Panc1 (cell line): ENCODE measurements around the gene CGB2. TPM values are rescaled to one million over a fixed set of nuclear protein-coding genes. Genes with fewer than 3 reads are reported as not detected.

Experiments
- ATAC-seq: fragments of 200-7000 bp; cut with Tn5 transposase; 2 replicates; pipeline ENCODE4 v1.9.1; 2020; ENCODE audit warnings: mild to moderate bottlenecking, moderate library complexity
- BruUV-seq: library from RNA; stranded (reverse); fragments of 400-500 nt; replicated peaks from 2 replicates; lab custom pipeline; 2021; lab: Mats Ljungman, UMichigan
- CTCF ChIA-PET: fragments of 300-600 bp; sonication (Branson Sonifier 250); formaldehyde crosslinking; loops from one replicate; lab custom pipeline; 2022; ENCODE audit warnings: antibody characterized with exemption; lab: Charles Lee
- POLR2A ChIA-PET: fragments of 300-600 bp; sonication (Branson Sonifier 250); formaldehyde crosslinking; loops from one replicate; lab custom pipeline; 2022; ENCODE audit warnings: antibody characterized with exemption; lab: Charles Lee
- DNase-seq: peaks from one replicate; pipeline ENCODE4 v3.0.0-alpha.2; 2010; ENCODE audit warnings: low read depth, low spot score
- H3K27ac ChIP-seq: 2 replicates; pipeline ENCODE4 v1.5.1; 2011; ENCODE audit warnings: mild to moderate bottlenecking, low read length, inconsistent platforms
- H3K27me3 ChIP-seq: fragments of 200-500 bp; sonication (Bioruptor generic); 2 replicates; pipeline ENCODE4 v1.6.0; 2014; ENCODE audit warnings: low read length, inconsistent platforms; ENCODE audit not compliant: control insufficient read depth, insufficient read depth
- H3K36me3 ChIP-seq: fragments of 200-500 bp; sonication (Bioruptor generic); 2 replicates; pipeline ENCODE4 v1.5.1; 2014; ENCODE audit warnings: inconsistent platforms, mild to moderate bottlenecking, low read length, moderate library complexity; ENCODE audit not compliant: control insufficient read depth, insufficient read depth
- H3K4me1 ChIP-seq: 2 replicates; pipeline ENCODE4 v1.5.1; 2011; ENCODE audit warnings: inconsistent platforms, mild to moderate bottlenecking, low read length, moderate library complexity; ENCODE audit not compliant: control insufficient read depth, insufficient read depth
- H3K4me3 ChIP-seq, 2 experiments: 2 replicates each; pipeline ENCODE4 v1.5.1; 2011 to 2012; ENCODE audit warnings: low read depth in 2 of 2, low read length in 2 of 2, mild to moderate bottlenecking in 2 of 2, inconsistent platforms in 1 of 2, moderate library complexity in 1 of 2
- H3K9me3 ChIP-seq: fragments of 200-500 bp; sonication (Bioruptor generic); 2 replicates; pipeline ENCODE4 v1.5.1; 2014; ENCODE audit warnings: low read depth, mild to moderate bottlenecking, inconsistent platforms, low read length, moderate library complexity; ENCODE audit not compliant: control insufficient read depth, insufficient read depth
- POLR2AphosphoS5 ChIP-seq: IDR thresholded peaks from 2 replicates; pipeline ENCODE4 v1.6.1; 2012; ENCODE audit warnings: mild to moderate bottlenecking, low read depth, low read length, moderate library complexity
- SIN3A ChIP-seq: IDR thresholded peaks from 2 replicates; pipeline ENCODE4 v1.6.1; 2012; ENCODE audit warnings: low read depth, mild to moderate bottlenecking, low read length, moderate library complexity, borderline replicate concordance; ENCODE audit not compliant: insufficient read depth
- TCF7L2 ChIP-seq: IDR thresholded peaks from 2 replicates; pipeline ENCODE4 v1.6.1; 2011; ENCODE audit warnings: mild to moderate bottlenecking, low read depth, low read length, inconsistent platforms
- in situ Hi-C: cut with HindIII; loops from 2 replicates; pipeline ENCODE4 v1.10.0; 2016; ENCODE audit warnings: low sequenced_read_pairs, low pct_unique_long_range_greater_than_20kb
- intact Hi-C: fragments of 100-400 bp; cut with micrococcal nuclease; formaldehyde crosslinking; loops from one replicate; pipeline ENCODE4 v1.10.0; 2022; ENCODE audit not compliant: unreplicated experiment
- total RNA-seq: library from RNA; stranded (reverse); gene quantifications from one replicate; pipeline ENCODE4 v1.2.1, GENCODE V29; 2021; ENCODE audit not compliant: unreplicated experiment
- TF ChIP-seq, protein P1 (sequence below): fragments of 450-650 bp; IDR thresholded peaks from 2 replicates; pipeline ENCODE4 v1.5.1; 2017; ENCODE audit warnings: mild to moderate bottlenecking
- TF ChIP-seq, protein P2 (sequence below), 2 experiments: IDR thresholded peaks; 2 replicates each; pipeline ENCODE4 v1.6.1; 2011 to 2012; ENCODE audit warnings: low read depth in 2 of 2, control low read depth in 1 of 2, low read length in 1 of 2, mild to moderate bottlenecking in 1 of 2, moderate library complexity in 1 of 2; ENCODE audit not compliant: insufficient read depth in 1 of 2

Gene CGB2
- total RNA-seq, 1 experiment from 2014 or later: not detected

DNA sequence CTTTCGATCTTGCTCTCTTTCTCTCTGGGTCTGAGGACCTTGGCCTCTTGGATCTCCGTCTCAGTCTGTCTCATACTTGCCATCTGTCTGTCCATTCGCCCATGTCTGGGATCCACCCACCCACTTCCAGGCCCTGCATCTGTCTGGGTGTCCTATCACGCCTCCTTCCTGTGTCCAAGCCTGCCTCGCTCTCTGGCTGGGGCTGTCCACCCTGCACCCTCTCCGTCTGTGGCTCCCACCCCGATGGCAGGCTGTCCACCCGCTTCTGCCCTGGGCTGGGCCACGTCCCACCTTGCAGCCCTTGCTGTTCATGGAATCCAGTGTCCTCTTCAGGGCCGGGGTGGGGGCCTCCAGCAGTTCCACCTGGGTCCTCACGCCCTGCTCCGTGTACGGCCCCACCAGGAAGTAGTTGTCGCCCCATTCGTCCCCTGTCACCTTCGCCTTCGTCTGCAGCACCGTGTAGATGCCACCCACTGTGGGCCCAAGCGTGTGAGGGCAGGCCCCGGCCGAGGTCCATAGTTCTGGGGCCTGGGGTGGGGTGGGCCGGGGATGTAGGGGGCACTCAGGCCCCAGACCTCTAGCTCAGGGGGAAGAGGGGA, 40.6 kb upstream of the CGB2 start:
- Histone ChIP-seq H3K9me3 (no peaks in the 10 kb centered on the region), H3K36me3 (peaks cover 8% of the 10 kb centered on the region; the same call in 1 of the 2 replicates), H3K4me1 (no peaks in the 10 kb centered on the region), H3K27me3 (no peaks in the 10 kb centered on the region), H3K4me3 (no peak overlapping the region), H3K27ac (no peak overlapping the region)
- ChIA-PET POLR2A (no interaction called here), CTCF (no interaction called here)
- no peak for DNase-seq
- in situ Hi-C loops (no loop called here), intact Hi-C loops (no loop called here)
- no peak for ATAC-seq
- no peak for TF ChIP-seq SIN3A
- TF ChIP-seq POLR2AphosphoS5: no peak
- TF ChIP-seq, protein P1, sequence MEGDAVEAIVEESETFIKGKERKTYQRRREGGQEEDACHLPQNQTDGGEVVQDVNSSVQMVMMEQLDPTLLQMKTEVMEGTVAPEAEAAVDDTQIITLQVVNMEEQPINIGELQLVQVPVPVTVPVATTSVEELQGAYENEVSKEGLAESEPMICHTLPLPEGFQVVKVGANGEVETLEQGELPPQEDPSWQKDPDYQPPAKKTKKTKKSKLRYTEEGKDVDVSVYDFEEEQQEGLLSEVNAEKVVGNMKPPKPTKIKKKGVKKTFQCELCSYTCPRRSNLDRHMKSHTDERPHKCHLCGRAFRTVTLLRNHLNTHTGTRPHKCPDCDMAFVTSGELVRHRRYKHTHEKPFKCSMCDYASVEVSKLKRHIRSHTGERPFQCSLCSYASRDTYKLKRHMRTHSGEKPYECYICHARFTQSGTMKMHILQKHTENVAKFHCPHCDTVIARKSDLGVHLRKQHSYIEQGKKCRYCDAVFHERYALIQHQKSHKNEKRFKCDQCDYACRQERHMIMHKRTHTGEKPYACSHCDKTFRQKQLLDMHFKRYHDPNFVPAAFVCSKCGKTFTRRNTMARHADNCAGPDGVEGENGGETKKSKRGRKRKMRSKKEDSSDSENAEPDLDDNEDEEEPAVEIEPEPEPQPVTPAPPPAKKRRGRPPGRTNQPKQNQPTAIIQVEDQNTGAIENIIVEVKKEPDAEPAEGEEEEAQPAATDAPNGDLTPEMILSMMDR: no peak
- TF ChIP-seq, protein P2, sequence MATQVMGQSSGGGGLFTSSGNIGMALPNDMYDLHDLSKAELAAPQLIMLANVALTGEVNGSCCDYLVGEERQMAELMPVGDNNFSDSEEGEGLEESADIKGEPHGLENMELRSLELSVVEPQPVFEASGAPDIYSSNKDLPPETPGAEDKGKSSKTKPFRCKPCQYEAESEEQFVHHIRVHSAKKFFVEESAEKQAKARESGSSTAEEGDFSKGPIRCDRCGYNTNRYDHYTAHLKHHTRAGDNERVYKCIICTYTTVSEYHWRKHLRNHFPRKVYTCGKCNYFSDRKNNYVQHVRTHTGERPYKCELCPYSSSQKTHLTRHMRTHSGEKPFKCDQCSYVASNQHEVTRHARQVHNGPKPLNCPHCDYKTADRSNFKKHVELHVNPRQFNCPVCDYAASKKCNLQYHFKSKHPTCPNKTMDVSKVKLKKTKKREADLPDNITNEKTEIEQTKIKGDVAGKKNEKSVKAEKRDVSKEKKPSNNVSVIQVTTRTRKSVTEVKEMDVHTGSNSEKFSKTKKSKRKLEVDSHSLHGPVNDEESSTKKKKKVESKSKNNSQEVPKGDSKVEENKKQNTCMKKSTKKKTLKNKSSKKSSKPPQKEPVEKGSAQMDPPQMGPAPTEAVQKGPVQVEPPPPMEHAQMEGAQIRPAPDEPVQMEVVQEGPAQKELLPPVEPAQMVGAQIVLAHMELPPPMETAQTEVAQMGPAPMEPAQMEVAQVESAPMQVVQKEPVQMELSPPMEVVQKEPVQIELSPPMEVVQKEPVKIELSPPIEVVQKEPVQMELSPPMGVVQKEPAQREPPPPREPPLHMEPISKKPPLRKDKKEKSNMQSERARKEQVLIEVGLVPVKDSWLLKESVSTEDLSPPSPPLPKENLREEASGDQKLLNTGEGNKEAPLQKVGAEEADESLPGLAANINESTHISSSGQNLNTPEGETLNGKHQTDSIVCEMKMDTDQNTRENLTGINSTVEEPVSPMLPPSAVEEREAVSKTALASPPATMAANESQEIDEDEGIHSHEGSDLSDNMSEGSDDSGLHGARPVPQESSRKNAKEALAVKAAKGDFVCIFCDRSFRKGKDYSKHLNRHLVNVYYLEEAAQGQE (IDR thresholded peaks at IDR 0.05; ENCODE audit: insufficient read depth in 1 of 2, low read depth in 2 of 2, low read length in 1 of 2): no peak
- TF ChIP-seq TCF7L2: no peak
- BruUV-seq: no TSS peak

DNA sequence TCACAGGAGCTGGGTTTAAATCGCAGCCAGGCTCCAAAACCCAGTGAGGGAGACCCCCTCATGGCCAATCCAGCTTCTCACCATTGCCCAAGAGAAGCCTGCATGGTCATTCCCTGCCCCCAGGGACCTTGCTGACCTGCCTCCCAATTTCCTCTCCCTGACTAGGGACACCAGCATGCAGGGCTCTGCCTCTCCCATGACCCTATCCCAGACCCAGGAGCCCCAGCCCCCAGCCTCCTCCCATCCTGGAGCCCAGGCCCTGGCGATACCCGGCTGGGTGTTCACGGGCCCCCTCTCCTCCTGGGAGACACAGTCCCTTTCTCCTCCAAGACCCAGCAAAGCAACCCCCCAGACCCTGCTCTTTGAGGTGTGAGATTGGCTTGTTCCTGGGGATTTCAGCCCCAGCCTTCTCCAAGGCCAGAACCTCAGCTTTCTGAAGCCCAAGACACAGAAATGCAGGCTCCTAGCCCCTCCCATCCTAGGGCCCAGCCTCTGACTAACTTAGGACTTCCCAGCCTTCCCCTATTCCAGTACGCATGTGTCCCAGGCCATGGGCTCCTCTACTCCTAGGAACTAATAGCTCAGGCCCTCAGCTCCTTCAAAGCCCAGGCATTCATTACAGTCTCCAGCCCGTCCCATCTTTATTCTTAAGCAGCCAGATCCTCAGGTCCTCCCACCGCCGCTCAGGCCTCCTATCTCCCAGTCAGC, 39.7 kb upstream of the CGB2 start:
- Histone ChIP-seq H3K36me3 (peaks cover 8% of the 10 kb centered on the region; the same call in 1 of the 2 replicates), H3K9me3 (no peaks in the 10 kb centered on the region), H3K27me3 (no peaks in the 10 kb centered on the region), H3K4me3 (peak overlapping the region; percentile 79 to 96), H3K4me1 (no peaks in the 10 kb centered on the region), H3K27ac (peak overlapping the region; percentile 85)
- ChIA-PET CTCF (interaction anchor here (0.6 kb wide), 2 partner anchors 13 to 152 kb away, joined by 3 to 7 read pairs; no protein-coding TSS in a partner anchor), POLR2A (interaction anchor here (0.5 kb wide), 1 partner anchor 160 kb away, joined by 10 read pairs; no protein-coding TSS in a partner anchor)
- BruUV-seq: no TSS peak
- no peak for DNase-seq
- ATAC-seq: peak; percentile 37; the same call in 1 of the 2 replicates
- intact Hi-C loops: no loop called here
- no peak for TF ChIP-seq POLR2AphosphoS5
- TF ChIP-seq TCF7L2: no peak
- TF ChIP-seq, protein P2 (IDR thresholded peaks at IDR 0.05; ENCODE audit: insufficient read depth in 1 of 2, low read depth in 2 of 2, low read length in 1 of 2): no peak
- TF ChIP-seq, protein P1: no peak
- in situ Hi-C loops: no loop called here
